Liver (tissue), 9 donors: Measurements from ENCODE around the gene F5. TPM values are rescaled to one million over a fixed set of nuclear protein-coding genes. Genes with fewer than 3 reads are reported as not detected.

Experiments
- DNase-seq: peaks from one replicate; pipeline ENCODE4 v3.0.0-alpha.2; 2017; ENCODE audit warnings: low spot score
- H3K27ac ChIP-seq, 2 donors: one replicate each; pipeline ENCODE4 v1.7.0; 2013; ENCODE audit warnings: inconsistent platforms in 2 of 2, low read length in 2 of 2, control low read depth in 1 of 2, low read depth in 1 of 2, mild to moderate bottlenecking in 1 of 2
- H3K27me3 ChIP-seq, 4 donors: one replicate each; pipeline versions ENCODE4 v1.6.1 to v1.7.0; 2013; ENCODE audit warnings: low read length in 3 of 4, inconsistent platforms in 1 of 4, mild to moderate bottlenecking in 1 of 4, moderate library complexity in 1 of 4; ENCODE audit not compliant: control insufficient read depth in 4 of 4, insufficient read depth in 4 of 4
- H3K36me3 ChIP-seq, 4 donors: one replicate each; pipeline versions ENCODE4 v1.6.1 to v1.7.0; 2013; ENCODE audit warnings: low read length in 3 of 4, mild to moderate bottlenecking in 3 of 4, low read depth in 1 of 4, moderate library complexity in 1 of 4; ENCODE audit not compliant: control insufficient read depth in 4 of 4, insufficient read depth in 3 of 4
- H3K4me1 ChIP-seq, 4 donors: one replicate each; pipeline versions ENCODE4 v1.6.1 to v1.7.0; 2013; ENCODE audit warnings: low read length in 3 of 4, mild to moderate bottlenecking in 3 of 4, moderate library complexity in 1 of 4; ENCODE audit not compliant: control insufficient read depth in 4 of 4, insufficient read depth in 4 of 4
- H3K4me3 ChIP-seq, 3 donors: one replicate each; pipeline versions ENCODE4 v1.6.1 to v1.7.0; 2013; ENCODE audit warnings: low read length in 3 of 3, control low read depth in 1 of 3, low read depth in 1 of 3, mild to moderate bottlenecking in 1 of 3
- H3K9ac ChIP-seq, 2 donors: one replicate each; pipeline ENCODE4 v1.7.0; 2013; ENCODE audit warnings: low read length in 2 of 2, mild to moderate bottlenecking in 2 of 2, moderate library complexity in 2 of 2, control low read depth in 1 of 2, low read depth in 1 of 2
- H3K9me3 ChIP-seq, 4 donors: one replicate each; pipeline versions ENCODE4 v1.6.1 to v1.7.0; 2013; ENCODE audit warnings: low read length in 3 of 4; ENCODE audit not compliant: control insufficient read depth in 4 of 4
- EGR1 ChIP-seq, 2 donors: IDR thresholded peaks; 2 replicates each; pipeline ENCODE4 v1.6.1; 2016 to 2018; ENCODE audit warnings: antibody characterized with exemption in 2 of 2, low read depth in 2 of 2
- FOXA1 ChIP-seq: IDR thresholded peaks from 2 replicates; pipeline ENCODE4 v1.6.1; 2016; ENCODE audit warnings: antibody characterized with exemption
- FOXA2 ChIP-seq: IDR thresholded peaks from 2 replicates; pipeline ENCODE4 v1.6.1; 2016; ENCODE audit warnings: antibody characterized with exemption
- GABPA ChIP-seq, 2 donors: IDR thresholded peaks in 1 of 2; conservative IDR thresholded peaks in 1 of 2; 2 replicates each; pipeline ENCODE4 v1.6.1; 2016; ENCODE audit warnings: antibody characterized with exemption in 2 of 2, mild to moderate bottlenecking in 1 of 2, moderate library complexity in 1 of 2
- HNF4A ChIP-seq, 2 donors: conservative IDR thresholded peaks; 2 replicates each; pipeline ENCODE4 v1.6.1; 2016; ENCODE audit warnings: antibody characterized with exemption in 2 of 2, mild to moderate bottlenecking in 2 of 2
- HNF4G ChIP-seq: IDR thresholded peaks from 2 replicates; pipeline ENCODE4 v1.6.1; 2016; ENCODE audit warnings: antibody characterized with exemption
- JUND ChIP-seq, 2 donors: IDR thresholded peaks; 2 replicates each; pipeline ENCODE4 v1.6.1; 2016; ENCODE audit warnings: antibody characterized with exemption in 2 of 2
- NR2F2 ChIP-seq: IDR thresholded peaks from 2 replicates; pipeline ENCODE4 v1.6.1; 2016; ENCODE audit warnings: antibody characterized with exemption
- RAD21 ChIP-seq, 2 donors: IDR thresholded peaks; 2 replicates each; pipeline ENCODE4 v1.6.1; 2016; ENCODE audit warnings: antibody characterized with exemption in 2 of 2, mild to moderate bottlenecking in 2 of 2
- SP1 ChIP-seq: IDR thresholded peaks from 2 replicates; pipeline ENCODE4 v1.6.1; 2018; ENCODE audit warnings: antibody characterized with exemption, mild to moderate bottlenecking
- YY1 ChIP-seq: IDR thresholded peaks from 2 replicates; pipeline ENCODE4 v1.6.1; 2016; ENCODE audit warnings: antibody characterized with exemption, mild to moderate bottlenecking
- WGBS: extraction: QIAGEN DNeasy Blood & Tissue Kit; methylation state at CpG from one replicate; pipeline ENCODE4 v1.1.7; 2013; 5-methylcytosine and 5-hydroxymethylcytosine counted together
- polyA plus RNA-seq, 2 donors: library from polyadenylated mRNA; stranded (reverse) in 1 of 2; unstranded in 1 of 2; fragments of 200-250 nt in 1 of 2; fragments of >200 nt in 1 of 2; fragmentation: Nextera tagmentation in 1 of 2; extraction: Ambion mirVana in 1 of 2; gene quantifications; one replicate each; pipeline versions ENCODE4 v1.2.1 to v1.2.3, GENCODE V29; 2013 to 2015
- total RNA-seq, 2 donors: library from RNA; depleted of rRNA; stranded (reverse); fragments of >200 nt; gene quantifications; one replicate each; pipeline ENCODE4 v1.2.3, GENCODE V29; 2014
- TF ChIP-seq, protein P1 (sequence below): IDR thresholded peaks from 2 replicates; pipeline ENCODE4 v1.6.1; 2016; ENCODE audit warnings: antibody characterized with exemption
- TF ChIP-seq, protein P2 (sequence below): IDR thresholded peaks from 2 replicates; pipeline ENCODE4 v1.6.1; 2016; ENCODE audit warnings: antibody characterized with exemption
- TF ChIP-seq, protein P3 (sequence below): fragments of 150-350 bp; IDR thresholded peaks from 2 replicates; pipeline ENCODE4 v1.5.1; 2017; ENCODE audit warnings: improper control_type of control experiment, low read depth, low read length; ENCODE audit not compliant: missing input control
- TF ChIP-seq, protein P4 (sequence below): IDR thresholded peaks from 2 replicates; pipeline ENCODE4 v1.6.1; 2016; ENCODE audit warnings: antibody characterized with exemption
- donor health status: healthy.
- donor health status: healthy.
- donor health status: healthy.
- donor health status: healthy.
- donor health status: healthy.

F5 gene
- total and polyA plus RNA-seq, 4 donors, result 86.1 to 155 (median 129) TPM

DNA sequence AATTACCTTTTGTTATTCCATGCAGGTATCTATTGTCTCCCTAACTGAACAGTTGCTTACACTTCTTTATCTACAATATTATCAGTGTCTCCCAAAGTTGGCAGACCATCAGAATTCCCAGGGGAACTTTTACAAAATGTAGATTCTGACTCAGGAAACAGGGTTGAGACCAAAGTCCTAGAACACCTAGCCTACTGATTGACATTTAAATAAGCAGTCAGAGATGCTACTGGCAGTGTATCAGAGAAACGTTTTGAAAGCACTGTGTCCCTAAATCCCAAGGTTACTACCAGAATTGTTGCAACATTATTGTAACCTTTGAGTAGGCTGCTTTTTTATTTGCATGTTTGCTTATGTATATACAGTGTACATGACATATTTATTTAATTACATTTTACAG, 1.8 kb upstream of the F5 start (continued):
- TF ChIP-seq, protein P1, sequence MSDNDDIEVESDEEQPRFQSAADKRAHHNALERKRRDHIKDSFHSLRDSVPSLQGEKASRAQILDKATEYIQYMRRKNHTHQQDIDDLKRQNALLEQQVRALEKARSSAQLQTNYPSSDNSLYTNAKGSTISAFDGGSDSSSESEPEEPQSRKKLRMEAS, result peak; percentile 74

DNA sequence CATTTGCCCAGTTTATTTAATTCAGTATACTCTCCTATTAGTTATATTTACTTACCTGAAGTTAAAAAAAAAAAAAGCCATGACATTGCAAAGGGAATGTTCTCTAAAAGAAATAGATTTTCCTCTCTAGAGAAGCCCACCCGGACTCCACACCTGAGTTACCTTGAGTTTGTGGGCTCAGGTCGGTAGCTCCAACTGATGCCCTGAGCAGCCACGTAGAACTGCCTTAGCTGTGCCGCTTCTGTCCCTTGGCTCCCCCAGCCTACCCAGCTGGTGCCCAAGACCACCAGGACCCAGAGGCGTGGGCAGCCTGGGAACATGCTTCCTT, 250 bp downstream of the F5 start:
- peak overlapping the region; percentile 82 to 97 for H3K9ac ChIP-seq
- peak overlapping the region; percentile 91 to 94 for H3K27ac ChIP-seq

DNA sequence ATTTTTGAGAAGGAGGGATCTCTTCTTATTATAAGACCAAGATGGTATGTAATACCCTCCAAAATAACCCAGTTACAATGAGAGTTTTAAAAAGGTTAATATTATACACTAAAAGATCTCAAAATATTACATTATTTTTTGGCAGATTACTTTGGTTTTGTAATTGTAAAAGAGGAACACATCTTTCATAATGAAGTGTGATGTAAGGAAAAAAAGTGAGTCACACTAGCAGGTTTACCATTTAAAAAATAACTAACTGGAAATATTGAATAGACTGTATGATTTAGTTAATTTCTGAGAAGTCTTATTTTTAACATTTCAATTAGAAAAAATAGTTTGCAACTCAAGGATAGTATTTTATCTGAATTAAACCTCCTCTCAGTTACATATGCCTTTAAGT, 1.1 kb downstream of the F5 start:
- Histone ChIP-seq H3K27ac (peak overlapping the region; percentile 91 to 94), H3K36me3 (peaks cover 0 to 9% (median 3%) of the 10 kb centered on the region in 4 donors), H3K4me3 (peak overlapping the region; percentile 70 to 90 (median 89)), H3K27me3 (no peaks in the 10 kb centered on the region), H3K9me3 (no peaks in the 10 kb centered on the region), H3K4me1 (peaks cover 7 to 36% (median 26%) of the 10 kb centered on the region in 4 donors), H3K9ac (peak overlapping the region; percentile 82 to 97)
- TF ChIP-seq JUND (IDR thresholded peaks at IDR 0.05) (peak; percentile 3 to 17), SP1 (no peak)
- no peak for DNase-seq

More for the DNA sequence above, 250 bp downstream of the F5 start:
- TF ChIP-seq JUND (IDR thresholded peaks at IDR 0.05), result no peak
- no peak for TF ChIP-seq HNF4G
- TF ChIP-seq NR2F2, result no peak
- no peak for TF ChIP-seq RAD21 (IDR thresholded peaks at IDR 0.05)
- TF ChIP-seq, protein P2, sequence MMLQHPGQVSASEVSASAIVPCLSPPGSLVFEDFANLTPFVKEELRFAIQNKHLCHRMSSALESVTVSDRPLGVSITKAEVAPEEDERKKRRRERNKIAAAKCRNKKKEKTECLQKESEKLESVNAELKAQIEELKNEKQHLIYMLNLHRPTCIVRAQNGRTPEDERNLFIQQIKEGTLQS, result no peak
- TF ChIP-seq, protein P3, sequence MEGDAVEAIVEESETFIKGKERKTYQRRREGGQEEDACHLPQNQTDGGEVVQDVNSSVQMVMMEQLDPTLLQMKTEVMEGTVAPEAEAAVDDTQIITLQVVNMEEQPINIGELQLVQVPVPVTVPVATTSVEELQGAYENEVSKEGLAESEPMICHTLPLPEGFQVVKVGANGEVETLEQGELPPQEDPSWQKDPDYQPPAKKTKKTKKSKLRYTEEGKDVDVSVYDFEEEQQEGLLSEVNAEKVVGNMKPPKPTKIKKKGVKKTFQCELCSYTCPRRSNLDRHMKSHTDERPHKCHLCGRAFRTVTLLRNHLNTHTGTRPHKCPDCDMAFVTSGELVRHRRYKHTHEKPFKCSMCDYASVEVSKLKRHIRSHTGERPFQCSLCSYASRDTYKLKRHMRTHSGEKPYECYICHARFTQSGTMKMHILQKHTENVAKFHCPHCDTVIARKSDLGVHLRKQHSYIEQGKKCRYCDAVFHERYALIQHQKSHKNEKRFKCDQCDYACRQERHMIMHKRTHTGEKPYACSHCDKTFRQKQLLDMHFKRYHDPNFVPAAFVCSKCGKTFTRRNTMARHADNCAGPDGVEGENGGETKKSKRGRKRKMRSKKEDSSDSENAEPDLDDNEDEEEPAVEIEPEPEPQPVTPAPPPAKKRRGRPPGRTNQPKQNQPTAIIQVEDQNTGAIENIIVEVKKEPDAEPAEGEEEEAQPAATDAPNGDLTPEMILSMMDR, result no peak
- TF ChIP-seq GABPA (IDR thresholded peaks at IDR 0.05 in 1 of 2, conservative IDR thresholded peaks at IDR 0.05 in 1 of 2), result no peak
- TF ChIP-seq, protein P1, result no peak
- TF ChIP-seq, protein P4, sequence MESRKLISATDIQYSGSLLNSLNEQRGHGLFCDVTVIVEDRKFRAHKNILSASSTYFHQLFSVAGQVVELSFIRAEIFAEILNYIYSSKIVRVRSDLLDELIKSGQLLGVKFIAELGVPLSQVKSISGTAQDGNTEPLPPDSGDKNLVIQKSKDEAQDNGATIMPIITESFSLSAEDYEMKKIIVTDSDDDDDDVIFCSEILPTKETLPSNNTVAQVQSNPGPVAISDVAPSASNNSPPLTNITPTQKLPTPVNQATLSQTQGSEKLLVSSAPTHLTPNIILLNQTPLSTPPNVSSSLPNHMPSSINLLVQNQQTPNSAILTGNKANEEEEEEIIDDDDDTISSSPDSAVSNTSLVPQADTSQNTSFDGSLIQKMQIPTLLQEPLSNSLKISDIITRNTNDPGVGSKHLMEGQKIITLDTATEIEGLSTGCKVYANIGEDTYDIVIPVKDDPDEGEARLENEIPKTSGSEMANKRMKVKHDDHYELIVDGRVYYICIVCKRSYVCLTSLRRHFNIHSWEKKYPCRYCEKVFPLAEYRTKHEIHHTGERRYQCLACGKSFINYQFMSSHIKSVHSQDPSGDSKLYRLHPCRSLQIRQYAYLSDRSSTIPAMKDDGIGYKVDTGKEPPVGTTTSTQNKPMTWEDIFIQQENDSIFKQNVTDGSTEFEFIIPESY, result no peak
- no peak for TF ChIP-seq EGR1 (IDR thresholded peaks at IDR 0.05; ENCODE audit: low read depth in 2 of 2)
- TF ChIP-seq FOXA1, result no peak
- no peak for TF ChIP-seq SP1
- no peak for TF ChIP-seq FOXA2
- TF ChIP-seq HNF4A (conservative IDR thresholded peaks at IDR 0.05), result no peak
- no peak for TF ChIP-seq YY1
- DNase-seq, result no peak
- Histone ChIP-seq H3K27me3 (no peaks in the 10 kb centered on the region), H3K4me1 (peaks cover 5 to 34% (median 26%) of the 10 kb centered on the region in 4 donors), H3K9me3 (no peaks in the 10 kb centered on the region), H3K4me3 (peak overlapping the region; percentile 70 to 90 (median 89)), H3K36me3 (peaks cover 0 to 5% (median 2%) of the 10 kb centered on the region in 4 donors)
- 10% methylated on average over 5 of the region's 5 CpGs for WGBS
